ENCODE results near the gene ABHD2.
"Not testable (repeated sequence)": the region's sequence is repeated elsewhere in the genome, so short reads cannot be mapped to it uniquely, and the experiment has no call there.

Gene ABHD2, protein sequence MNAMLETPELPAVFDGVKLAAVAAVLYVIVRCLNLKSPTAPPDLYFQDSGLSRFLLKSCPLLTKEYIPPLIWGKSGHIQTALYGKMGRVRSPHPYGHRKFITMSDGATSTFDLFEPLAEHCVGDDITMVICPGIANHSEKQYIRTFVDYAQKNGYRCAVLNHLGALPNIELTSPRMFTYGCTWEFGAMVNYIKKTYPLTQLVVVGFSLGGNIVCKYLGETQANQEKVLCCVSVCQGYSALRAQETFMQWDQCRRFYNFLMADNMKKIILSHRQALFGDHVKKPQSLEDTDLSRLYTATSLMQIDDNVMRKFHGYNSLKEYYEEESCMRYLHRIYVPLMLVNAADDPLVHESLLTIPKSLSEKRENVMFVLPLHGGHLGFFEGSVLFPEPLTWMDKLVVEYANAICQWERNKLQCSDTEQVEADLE

DNA sequence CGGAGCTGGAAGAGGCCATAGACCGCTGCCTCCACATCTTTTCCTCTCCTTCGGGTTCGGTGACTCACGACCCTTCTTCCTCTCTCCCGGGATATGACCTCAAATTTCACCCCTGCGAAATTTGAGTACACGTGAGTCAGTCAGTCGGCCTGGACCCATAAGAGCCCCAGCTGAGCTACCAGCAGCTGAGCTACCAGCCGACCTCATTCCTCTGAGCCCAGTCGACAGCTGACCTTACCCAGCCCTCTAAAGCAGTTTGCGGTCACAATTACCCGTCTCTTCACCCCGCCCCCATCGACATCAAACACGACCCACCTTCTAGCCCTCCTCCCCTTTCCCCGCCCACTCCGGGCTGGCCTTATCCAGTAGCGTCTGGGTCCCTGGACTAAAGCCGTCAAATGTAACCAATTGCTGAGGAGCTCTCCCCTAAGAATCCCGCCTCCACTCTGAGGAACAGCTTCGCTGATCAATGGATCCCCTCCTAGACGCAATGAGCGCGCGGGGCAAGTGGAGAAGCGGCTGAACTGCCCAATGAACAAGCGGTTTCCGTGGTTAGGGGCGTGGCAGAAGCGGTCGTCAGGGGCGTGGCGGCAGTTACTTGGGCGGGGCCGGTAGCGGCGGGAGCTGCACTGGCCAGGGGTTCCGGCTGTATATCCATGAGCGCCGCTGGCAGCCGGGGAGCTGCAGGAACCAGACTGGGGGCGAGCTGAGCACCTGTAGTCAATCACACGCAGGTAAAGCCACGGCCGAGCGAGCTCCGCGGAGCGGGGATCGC is at the start of gene ABHD2:
TSS of gene ABHD2 (plus strand) at position 627 of the 775 bp plus-strand sequence. CDS start 27,872 bp downstream, outside the sequence.
- DNase-seq (ENCODE audit: low read depth in 2 of 2): peak; percentile 100

DNA sequence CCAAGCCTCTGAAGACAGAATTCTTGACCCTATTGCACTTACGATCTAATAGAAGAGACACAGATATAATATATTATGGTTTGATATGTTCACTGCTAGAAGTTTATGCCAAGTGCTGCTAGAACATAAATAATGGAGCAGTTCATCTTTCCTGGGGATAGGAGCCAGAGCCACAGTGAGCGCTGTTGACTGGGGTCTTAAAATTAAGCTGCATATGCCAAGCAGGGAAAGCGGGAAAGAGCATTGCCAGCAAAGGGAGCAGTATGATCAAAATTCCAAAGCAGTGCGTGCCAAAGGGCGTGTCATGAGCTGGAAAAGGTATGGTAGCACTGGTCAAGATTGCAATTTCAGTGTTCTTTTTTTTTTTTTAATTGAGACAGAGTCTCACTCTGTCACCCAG is 49.1 kb upstream of the ABHD2 start:
- no peak for DNase-seq (ENCODE audit: low read depth in 2 of 2)

DNA sequence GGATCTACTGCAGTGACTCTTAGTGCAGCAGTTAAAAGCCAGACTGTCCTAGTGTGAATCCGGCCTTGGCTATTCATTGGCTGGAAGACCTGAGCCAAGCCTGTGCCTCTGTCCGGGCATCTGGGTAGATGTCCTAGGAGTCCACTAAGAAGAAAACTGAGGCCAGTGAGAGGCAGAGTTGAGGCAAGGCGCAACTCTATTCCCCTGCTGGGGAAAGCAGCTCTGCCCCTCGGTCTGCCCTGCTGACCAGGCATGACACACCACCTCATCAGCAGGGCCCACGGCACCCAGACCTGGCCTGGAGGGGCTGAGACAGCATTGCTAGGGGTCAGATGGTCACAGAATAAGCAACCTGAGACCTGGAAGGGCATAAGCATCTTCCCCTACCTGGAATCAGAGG is 46.7 kb upstream of the ABHD2 start:
- DNase-seq (ENCODE audit: low read depth in 2 of 2): no peak

DNA sequence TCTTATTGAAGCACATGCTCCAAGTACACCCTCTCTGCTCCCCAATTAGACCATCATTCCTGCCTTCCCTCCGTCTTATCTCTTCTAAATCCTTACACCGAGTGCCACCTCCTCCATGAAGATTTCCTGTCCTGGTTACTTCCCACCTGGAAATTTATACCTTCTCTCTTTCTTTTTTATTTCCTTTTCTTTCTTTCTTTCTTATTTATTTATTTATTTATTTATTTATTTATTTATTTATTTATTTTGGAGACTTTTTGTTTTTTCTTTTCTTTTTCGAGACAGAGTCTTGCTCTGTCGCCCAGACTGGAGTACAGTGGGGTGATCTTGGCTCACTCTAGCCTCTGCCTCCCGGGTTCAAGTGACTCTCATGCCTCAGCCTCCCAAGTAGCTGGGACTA is 45.9 kb upstream of the ABHD2 start:
- DNase-seq (ENCODE audit: low read depth in 2 of 2): no peak

DNA sequence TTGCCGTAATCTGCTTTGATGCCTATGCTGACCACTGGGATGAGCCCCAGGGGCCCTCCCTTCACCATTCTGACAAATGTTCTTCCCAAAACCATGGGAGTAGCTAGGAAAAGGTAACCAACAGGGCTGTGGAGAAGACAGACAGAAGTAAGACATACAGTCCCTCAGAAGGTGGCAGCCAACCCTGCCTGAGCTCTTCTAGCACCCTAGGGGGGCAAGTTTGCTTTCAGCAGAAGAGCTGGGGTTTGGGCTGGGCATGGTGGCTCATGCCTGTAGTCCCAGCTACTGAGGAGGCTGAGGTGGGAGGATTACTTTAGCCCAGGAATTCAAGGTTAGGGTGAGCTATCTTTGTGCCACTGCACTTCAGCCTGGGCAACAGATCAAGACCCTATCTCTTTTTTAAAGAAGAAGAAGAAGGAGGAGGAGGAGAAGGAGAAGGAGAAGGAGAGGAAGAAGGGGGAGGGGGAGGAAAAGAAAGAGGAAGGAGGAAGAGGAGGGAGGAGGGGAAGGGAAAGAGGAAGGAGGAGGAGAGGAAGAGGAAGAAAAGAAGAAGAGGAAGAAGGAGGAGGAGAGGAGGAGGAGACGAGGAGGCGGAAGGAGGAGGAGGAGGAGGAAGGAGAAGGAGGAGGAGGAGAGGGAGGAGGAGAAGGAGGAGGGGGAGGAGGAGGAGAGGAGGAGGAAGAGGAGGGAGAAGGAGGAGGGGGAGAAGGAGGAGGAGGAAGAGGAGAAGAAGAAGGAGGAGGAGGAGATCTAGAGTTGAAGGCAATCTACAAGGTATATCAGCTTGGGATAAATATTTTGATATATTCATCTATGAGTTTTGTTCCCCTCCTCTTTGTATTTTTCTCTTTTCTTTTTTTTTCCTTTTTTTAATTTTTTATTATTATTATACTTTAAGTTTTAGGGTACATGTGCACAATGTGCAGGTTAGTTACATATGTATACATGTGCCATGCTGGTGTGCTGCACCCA is 44.9 kb upstream of the ABHD2 start:
- no peak for DNase-seq (ENCODE audit: low read depth in 2 of 2)

DNA sequence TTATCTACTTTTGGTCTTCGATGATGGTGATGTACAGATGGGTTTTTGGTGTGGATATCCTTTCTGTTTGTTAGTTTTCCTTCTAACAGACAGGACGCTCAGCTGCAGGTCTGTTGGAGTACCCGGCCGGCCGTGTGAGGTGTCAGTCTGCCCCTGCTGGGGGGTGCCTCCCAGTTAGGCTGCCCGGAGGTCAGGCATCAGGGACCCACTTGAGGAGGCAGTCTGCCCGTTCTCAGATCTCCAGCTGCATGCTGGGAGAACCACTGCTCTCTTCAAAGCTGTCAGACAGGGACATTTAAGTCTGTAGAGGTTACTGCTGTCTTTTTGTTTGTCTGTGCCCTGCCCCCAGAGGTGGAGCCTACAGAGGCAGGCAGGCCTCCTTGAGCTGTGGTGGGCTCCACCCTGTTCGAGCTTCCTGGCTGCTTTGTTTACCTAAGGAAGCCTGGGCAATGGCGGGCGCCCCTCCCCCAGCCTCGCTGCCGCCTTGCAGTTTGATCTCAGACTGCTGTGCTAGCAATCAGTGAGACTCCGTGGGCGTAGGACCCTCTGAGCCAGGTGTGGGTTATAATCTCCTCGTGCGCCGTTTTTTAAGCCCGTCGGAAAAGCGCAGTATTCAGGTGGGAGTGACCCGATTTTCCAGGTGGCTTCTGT is 39.1 kb upstream of the ABHD2 start:
- not testable (repeated sequence) for DNase-seq (ENCODE audit: low read depth in 2 of 2)

DNA sequence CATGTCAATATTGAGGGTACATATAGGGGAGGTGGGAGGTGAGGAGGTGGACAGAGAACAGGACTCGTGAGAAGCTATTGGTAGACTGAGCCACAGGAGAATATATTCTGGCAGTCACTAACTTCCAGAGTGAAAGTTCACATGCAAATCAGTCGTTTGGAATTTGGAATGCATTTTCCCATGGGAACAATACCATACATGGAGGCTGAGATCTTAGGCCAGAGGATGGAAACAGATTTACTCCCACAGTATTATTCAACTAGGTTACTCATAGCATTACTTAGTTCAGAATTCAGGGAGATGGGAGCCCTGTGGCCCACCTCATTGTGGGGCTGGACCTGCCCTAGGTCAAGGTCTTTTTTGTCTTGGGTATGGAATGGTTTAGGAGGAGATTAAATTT is 36.4 kb upstream of the ABHD2 start:
- peak; percentile 93 for DNase-seq (ENCODE audit: low read depth in 2 of 2)

DNA sequence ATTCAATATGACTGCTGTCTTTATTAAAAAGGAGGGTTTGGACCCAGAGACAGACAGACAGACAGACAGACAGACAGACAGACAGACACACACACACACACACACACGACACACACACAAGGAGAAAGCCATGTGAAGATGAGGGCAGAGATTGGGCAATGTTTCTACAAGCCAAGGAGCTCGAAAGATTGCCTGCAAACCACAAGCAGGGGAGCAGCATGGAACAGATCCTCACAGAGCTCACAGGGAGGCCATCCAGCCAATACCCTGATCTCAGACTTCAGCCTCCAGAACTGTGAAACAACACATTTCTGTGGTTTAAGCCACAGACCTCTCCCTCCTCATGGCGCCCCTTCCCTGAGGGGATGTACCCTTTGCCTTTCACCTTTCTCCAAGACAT is 35.8 kb upstream of the ABHD2 start:
- DNase-seq (ENCODE audit: low read depth in 2 of 2): peak; percentile 95

DNA sequence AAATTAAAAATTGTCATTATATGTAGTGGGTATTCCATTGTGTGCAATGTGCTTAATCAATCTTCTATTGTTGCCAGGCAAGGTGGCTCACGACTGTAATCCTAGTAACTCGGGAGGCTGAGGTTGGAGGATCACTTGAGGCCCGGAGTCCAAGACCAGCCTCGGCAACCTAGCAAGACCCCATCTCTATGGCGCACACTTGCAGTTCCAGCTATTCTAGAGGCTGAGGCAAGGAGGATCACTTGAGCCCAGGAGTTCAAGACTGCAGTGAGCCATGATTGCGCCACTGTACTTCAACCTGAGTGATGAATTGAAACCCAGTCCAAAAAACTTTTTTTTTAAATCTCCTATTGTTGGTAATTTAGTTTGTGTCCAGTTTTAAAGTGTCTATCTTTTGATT is 33.4 kb upstream of the ABHD2 start:
- DNase-seq (ENCODE audit: low read depth in 2 of 2): no peak

DNA sequence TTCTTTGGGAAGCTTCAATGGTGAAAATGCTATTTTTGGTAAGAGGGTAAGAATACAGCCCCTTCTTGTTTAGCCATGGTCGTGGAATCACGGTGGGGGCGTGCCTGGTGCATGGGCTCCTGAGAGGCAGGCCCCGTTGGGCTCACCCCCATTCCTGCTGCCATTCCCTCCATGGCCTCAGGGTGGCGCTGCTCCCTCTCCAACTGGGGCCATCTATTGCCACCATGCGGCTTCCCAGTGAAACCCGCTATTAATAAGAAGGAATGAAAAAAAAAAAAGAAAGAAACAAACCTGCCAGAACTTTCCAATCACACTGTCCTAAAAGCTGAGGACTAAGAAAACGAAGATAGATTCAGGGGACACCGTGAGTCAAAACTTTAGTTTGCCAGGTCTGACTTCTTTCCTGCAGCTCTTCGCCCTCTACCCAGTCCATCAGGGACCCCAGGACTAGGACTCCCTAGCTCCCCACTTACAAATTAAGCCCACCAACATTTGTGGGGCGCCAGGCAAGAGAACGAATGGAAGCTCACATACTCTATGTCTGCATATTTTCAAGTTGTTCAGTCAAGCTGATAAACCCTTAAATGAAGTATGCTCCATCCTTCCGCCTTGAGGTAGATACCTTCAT is 30.6 kb upstream of the ABHD2 start:
- peak; percentile 39 to 51 for DNase-seq (ENCODE audit: low read depth in 2 of 2)

DNA sequence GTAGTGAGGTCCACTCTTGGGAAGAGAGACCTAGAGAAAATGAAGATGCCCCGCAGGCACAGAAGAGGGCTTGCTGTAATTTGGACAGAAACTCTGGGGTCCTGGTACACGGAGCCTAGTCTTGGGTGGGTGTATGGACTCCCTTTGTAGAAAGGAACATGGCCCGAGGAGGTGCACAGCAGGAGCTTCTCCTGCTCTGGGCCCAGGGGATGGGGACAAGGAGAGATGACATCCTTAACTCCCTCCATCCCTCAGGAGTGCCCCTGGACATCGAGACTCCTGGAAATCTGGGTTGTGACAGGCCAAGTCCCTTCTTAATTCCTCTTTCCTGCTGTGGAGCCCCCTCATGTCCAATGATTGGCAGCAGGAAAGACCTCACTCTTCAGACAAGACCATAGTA is 29.9 kb upstream of the ABHD2 start:
- no peak for DNase-seq (ENCODE audit: low read depth in 2 of 2)

DNA sequence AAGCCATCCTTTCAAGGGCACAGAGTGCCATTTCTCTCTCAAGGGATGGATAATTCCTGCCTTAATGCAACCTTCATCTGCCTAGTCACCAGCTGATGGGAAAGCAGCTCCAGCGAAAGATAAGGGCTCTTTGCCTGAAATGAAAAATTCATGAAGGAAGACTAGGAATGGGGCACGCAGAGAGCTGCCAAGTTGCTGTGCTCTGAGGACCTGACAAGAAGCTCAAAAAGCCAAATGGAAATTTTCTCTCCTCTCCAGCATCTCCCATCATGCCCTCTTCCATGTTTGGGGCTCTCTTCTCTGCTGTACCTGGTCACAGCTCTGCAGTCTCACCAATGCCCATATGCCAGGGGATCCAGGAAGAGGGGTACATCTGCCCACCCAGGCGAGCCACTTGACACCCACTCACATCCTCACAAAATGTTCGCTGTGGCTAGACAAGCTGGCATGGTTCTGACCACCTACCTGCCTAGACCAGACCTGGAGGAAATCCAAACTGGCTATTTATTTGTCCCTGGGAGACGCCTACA is 29.3 kb upstream of the ABHD2 start:
- DNase-seq (ENCODE audit: low read depth in 2 of 2): no peak

DNA sequence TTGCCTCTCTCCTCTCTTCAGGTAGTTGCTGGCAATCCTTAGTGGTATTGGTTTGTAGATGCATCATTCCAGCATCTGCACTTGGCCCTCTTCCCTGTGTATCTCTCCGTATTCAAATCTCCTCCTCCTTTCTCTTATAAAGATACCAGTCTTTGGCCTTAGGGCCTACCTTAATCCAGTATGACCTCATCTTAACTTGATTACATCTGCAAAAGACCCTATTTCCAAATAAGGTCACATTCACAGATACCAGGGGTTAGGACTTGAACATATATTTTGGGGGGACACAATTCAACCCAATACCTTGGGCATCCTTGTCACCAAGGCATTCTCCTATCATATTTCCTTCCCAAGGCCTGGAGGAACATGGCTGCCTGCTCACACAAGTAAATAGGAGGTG is 22.0 kb upstream of the ABHD2 start:
- DNase-seq (ENCODE audit: low read depth in 2 of 2): no peak

DNA sequence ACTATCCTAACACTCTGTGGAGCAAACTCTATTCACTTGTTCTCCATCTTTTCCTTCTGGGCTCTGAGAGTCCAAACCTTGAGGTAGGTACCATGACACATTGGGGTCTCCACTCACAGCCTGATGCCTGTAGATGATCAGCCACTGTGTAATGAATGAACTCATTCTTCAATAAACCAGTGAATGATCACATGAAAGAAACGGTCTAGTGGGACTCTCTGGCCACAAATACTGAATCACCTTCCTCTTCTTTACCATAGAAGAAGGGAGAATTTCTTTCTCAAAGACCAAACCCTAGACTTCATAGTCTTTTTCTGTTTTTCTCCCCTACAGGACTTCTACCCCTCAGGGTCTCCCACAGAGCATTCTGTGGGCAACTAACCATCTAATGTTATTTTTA is 20.5 kb upstream of the ABHD2 start:
- no peak for DNase-seq (ENCODE audit: low read depth in 2 of 2)

DNA sequence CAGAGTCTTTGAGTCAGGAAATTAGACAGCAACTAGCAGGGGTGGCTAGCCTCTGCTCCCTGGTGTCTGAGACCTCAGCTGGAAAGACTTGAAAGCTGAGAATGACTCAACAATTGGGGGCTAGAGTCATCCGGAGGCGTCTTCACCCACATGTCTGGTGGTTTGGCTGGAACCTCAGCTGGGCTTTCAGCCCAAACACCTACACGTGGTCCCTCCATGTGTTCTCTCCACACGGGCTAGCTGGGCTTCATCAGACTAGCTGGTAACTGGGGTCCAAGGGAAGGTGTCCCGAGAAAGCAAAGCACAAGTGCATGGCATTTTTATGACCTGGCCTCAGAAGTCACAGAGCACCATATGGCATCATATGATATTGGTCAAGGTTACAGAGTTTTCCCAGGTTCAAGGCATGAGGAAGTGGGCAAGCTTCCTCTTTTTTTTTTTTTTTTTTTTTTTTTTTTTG is 19.9 kb upstream of the ABHD2 start:
- DNase-seq (ENCODE audit: low read depth in 2 of 2): peak; percentile 88

DNA sequence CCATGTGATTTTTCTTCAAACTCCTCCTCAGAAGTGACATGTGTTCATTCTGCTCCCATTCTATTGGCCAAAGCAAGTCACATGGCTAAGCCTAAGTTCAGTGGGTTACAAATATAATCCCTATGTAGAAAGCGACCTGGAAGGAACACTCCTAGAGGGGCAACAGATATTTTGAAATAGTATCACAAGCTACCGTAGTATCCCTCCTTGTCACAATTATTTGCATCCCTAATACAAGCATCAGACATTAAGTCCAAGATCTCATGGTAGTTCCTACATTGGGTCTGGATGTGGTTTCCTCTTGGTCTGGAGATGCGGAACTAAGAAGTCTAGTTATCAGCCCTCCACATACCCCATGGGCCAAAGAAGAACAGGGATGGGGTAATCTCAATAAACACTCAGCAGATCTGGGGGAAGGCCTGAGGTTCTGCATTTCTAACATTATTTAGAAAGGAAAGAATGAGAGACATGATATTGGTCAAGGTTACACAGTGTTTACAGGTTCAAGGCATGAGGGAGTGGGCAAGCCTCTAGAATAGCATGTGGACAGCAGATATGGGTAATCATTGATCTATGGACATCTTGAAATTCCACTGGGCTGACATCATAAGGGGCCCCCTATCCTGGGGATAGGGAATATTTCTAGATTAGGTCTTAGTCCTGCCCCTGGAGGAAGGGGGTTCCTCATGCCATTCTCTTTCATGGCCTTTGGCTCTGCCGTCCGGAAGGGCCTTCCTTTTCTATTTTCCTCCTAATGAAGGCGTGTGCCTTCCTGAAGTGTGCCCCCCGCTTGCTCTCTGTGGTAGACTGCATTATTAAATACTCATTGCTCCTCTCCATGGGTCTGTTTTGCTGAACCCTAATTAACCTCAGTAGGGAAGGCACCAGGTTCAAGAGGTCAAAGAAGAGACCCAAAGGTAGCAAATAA is 17.8 kb upstream of the ABHD2 start:
- DNase-seq (ENCODE audit: low read depth in 2 of 2): no peak

DNA sequence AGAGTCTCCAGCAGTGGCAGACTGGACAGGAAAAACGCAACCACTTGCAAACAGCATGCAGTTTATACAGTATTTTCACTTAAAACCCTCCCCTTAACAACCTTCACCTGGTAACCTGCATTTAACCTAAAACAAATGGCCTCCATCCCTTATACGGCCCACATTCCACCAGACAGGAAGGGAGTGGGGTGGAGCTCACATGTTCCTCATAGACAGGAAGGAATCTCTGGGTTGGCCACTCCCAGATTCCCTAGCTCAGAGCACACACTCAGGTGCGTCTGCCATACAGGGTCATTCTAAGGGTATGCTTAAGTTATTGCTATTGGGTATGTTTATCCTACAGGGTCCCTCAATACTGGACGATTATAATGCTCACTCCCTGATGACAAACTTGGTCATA is 16.8 kb upstream of the ABHD2 start:
- no peak for DNase-seq (ENCODE audit: low read depth in 2 of 2)

DNA sequence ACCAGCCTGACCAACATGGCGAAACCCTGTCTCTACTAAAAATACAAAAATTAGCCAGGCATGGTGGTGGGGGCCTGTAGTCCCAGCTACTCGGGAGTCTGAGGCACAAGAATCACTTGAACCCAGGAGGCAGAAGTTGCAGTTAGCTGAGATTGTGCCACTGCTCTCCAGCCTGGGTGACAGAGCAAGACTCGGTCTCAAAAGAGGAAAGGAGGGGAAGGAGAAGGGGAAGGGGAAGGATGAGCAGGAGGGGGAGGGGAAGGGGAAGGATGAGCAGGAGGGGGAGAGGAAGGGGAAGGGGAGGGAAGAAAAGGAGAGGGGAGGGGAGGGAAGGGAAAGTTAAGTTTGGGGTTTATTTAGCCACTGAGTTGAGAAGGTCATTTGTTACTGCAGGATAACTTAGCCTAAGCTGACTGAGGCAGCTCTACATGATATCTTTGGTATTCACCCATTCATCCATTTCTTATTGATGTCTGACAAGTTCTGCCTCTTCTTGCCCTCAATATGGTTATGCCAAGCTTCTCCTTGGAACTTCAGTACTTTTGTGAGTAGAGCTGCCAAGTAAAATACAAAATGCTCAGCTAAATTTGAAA is 15.9 kb upstream of the ABHD2 start:
- no peak for DNase-seq (ENCODE audit: low read depth in 2 of 2)

DNA sequence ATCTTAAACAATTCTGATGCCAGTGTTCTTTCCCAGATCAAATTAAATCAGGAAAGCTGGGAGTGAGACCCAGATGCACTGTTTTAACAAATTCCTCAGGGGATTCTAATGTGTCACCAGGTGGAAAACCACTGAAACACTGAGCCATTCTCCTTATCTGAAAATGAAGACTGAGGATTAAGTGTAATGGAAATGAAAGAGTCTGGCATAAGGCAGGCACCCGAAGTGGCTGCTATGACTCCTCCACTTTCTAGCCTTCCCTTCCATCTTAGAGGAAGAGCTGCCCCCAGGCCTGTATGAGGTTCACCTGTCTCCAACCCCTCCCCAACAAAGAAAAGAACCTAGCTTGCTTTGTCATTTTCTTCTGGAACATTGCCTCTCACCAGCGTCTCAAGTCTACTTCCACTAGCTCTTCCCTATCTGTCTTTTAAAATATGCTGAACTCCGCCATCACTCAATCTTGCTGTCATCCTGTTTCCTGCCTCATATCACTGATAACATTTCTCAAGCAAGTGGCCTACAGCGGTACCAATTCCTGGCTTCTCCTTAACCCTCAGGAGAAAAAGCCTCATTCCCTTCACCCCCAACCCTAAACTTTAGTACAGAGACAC is 13.7 kb upstream of the ABHD2 start:
- DNase-seq (ENCODE audit: low read depth in 2 of 2): no peak

Data from fibroblast of skin of left quadriceps (primary cell).